Esophagus mucosa (tissue), 1 donor: ENCODE data around the gene C2orf81. TPM values are rescaled to one million over a fixed set of nuclear protein-coding genes. Genes with fewer than 3 reads are reported as not detected.

Experiments
- total RNA-seq: library from RNA; stranded (reverse); gene quantifications from one replicate; pipeline ENCODE4 v1.2.4, GENCODE V29; 2023
- donor health status: DM: yes; HTN: yes; CAD: no.

Gene C2orf81
- total RNA-seq, 1 donor from 2014 or later = 0.56 TPM

Other genes starting within 250 kb of the C2orf81 start
- 81.3 TPM for gene MOB1A, start 242.7 kb downstream of the C2orf81 start, total RNA-seq
- 77.6 TPM for gene MTHFD2, start 223.0 kb downstream of the C2orf81 start, total RNA-seq
- gene SLC4A5, start 78.2 kb downstream of the C2orf81 start, total RNA-seq = 0.56 TPM
- gene DCTN1, start 41.3 kb downstream of the C2orf81 start, total RNA-seq = 86.4 TPM
- gene WDR54, start 111 bp upstream of the C2orf81 start, total RNA-seq = 4.3 TPM
- 18.3 TPM for gene RTKN, start 20.3 kb upstream of the C2orf81 start, total RNA-seq
- gene INO80B, start 33.5 kb upstream of the C2orf81 start, total RNA-seq = 22.6 TPM
- gene WBP1, start 36.8 kb upstream of the C2orf81 start, total RNA-seq = 30.6 TPM
- gene MOGS, start 43.8 kb upstream of the C2orf81 start, total RNA-seq = 22.6 TPM
- gene MRPL53, start 51.1 kb upstream of the C2orf81 start, total RNA-seq = 87.5 TPM
- 4.6 TPM for gene CCDC142, start 61.4 kb upstream of the C2orf81 start, total RNA-seq
- 10.5 TPM for gene TTC31, start 61.5 kb upstream of the C2orf81 start, total RNA-seq
- 0.32 TPM for gene LBX2, start 78.0 kb upstream of the C2orf81 start, total RNA-seq
- gene PCGF1, start 86.1 kb upstream of the C2orf81 start, total RNA-seq = 20.6 TPM
- gene TLX2, start 92.8 kb upstream of the C2orf81 start, total RNA-seq = not detected
- gene DQX1, start 104.6 kb upstream of the C2orf81 start, total RNA-seq = 5.6 TPM
- gene AUP1, start 108.1 kb upstream of the C2orf81 start, total RNA-seq = 74.2 TPM
- 17.9 TPM for gene HTRA2, start 108.3 kb upstream of the C2orf81 start, total RNA-seq
- 0.52 TPM for gene LOXL3, start 132.3 kb upstream of the C2orf81 start, total RNA-seq
- 0.56 TPM for gene DOK1, start 133.1 kb upstream of the C2orf81 start, total RNA-seq
- 1.6 TPM for gene M1AP, start 226.7 kb upstream of the C2orf81 start, total RNA-seq
- 1.4 TPM for gene SEMA4F, start 232.6 kb upstream of the C2orf81 start, total RNA-seq